Measurements from ENCODE around the gene ST3GAL2. TPM values are rescaled to one million over a fixed set of nuclear protein-coding genes. Genes with fewer than 3 reads are reported as not detected.

Gene ST3GAL2
- total RNA-seq, 1 donor from 2014 or later, result 3.2 TPM

- no peaks in the 10 kb centered on the region for H3K27me3 ChIP-seq (ENCODE audit: control insufficient read depth, insufficient read depth, low read length)
- peaks cover 7% of the 10 kb centered on the region for H3K36me3 ChIP-seq (ENCODE audit: control insufficient read depth, insufficient read depth, low read length)
- DNase-seq (ENCODE audit: low read depth) (no peak), FAIRE-seq (no peak)
- TF ChIP-seq CTCF (IDR thresholded peaks at IDR 0.05; ENCODE audit: insufficient read depth, low read length, severe bottlenecking), result no peak
- no peak overlapping the region for H3K4me3 ChIP-seq (ENCODE audit: low read depth, low read length)
These were observed 24.3 kb upstream of the ST3GAL2 start for GRCh38 chr16:70463235-70463634.

GRCh38 chr16:70460737-70461261 lies 21.9 kb upstream of the ST3GAL2 start:
- FAIRE-seq (no peak), DNase-seq (ENCODE audit: low read depth) (peak; percentile 41)
- Histone ChIP-seq H3K4me3 (ENCODE audit: low read depth, low read length) (no peak overlapping the region), H3K27me3 (ENCODE audit: control insufficient read depth, insufficient read depth, low read length) (no peaks in the 10 kb centered on the region), H3K36me3 (ENCODE audit: control insufficient read depth, insufficient read depth, low read length) (peaks cover 7% of the 10 kb centered on the region)
- no peak for TF ChIP-seq CTCF (IDR thresholded peaks at IDR 0.05; ENCODE audit: insufficient read depth, low read length, severe bottlenecking)

- FAIRE-seq, result no peak
- no peak for DNase-seq (ENCODE audit: low read depth)
- no peaks in the 10 kb centered on the region for H3K27me3 ChIP-seq (ENCODE audit: control insufficient read depth, insufficient read depth, low read length)
- no peak overlapping the region for H3K4me3 ChIP-seq (ENCODE audit: low read depth, low read length)
- no peaks in the 10 kb centered on the region for H3K36me3 ChIP-seq (ENCODE audit: control insufficient read depth, insufficient read depth, low read length)
- no peak for TF ChIP-seq CTCF (IDR thresholded peaks at IDR 0.05; ENCODE audit: insufficient read depth, low read length, severe bottlenecking)
These were observed 18.7 kb upstream of the ST3GAL2 start for GRCh38 chr16:70457446-70458166.

- no peak for FAIRE-seq
- Histone ChIP-seq H3K27me3 (ENCODE audit: control insufficient read depth, insufficient read depth, low read length) (no peaks in the 10 kb centered on the region), H3K4me3 (ENCODE audit: low read depth, low read length) (no peak overlapping the region), H3K36me3 (ENCODE audit: control insufficient read depth, insufficient read depth, low read length) (no peaks in the 10 kb centered on the region)
- no peak for DNase-seq (ENCODE audit: low read depth)
- no peak for TF ChIP-seq CTCF (IDR thresholded peaks at IDR 0.05; ENCODE audit: insufficient read depth, low read length, severe bottlenecking)
These were observed 17.0 kb upstream of the ST3GAL2 start for GRCh38 chr16:70455910-70456309.

DNA sequence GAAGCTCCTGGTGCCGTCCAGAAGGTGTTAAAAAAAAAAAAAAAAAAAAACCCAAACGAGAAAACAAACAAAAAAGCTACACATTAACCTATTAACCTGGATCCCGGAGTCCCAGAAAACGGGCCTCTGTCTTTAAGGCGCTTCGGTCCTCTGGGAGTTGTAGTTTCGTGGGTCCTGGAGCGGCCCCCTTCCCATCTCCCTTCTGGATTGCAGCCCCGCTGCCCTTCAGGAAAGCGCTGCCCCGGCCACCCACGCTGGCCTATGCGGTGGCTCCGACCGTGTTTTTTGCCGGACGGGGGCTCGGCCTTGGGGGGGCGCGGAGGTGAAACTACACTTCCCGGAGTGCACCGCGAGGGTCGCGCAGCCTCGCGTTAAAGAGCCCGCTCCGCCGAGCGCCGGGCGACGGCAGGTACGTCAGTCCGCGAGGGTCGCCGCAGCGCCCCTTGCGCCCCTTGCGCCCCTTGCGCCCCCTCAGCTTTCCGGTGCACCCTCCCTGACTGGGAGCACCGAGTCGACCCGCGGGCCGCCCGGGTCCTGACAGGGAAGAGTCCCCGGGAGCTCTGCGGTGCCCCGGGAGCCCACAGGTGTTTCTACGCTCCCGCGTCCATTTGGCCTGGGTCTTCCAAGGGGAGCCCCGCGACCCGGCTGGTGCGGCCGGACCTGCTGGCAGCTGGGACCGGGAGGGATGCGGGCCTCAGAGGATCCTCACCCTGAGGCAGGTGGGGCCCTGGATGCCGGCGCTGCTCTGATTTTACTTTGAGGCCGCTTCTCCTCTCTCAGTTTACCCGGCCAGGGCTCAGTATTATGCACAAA lies 15.5 kb upstream of the ST3GAL2 start, which contains the start of gene FCSK:
Gene FCSK (plus strand): TSS at position 374 of the 813 bp plus-strand sequence. CDS start 8,596 bp downstream, outside the sequence.
- no peak for TF ChIP-seq CTCF (IDR thresholded peaks at IDR 0.05; ENCODE audit: insufficient read depth, low read length, severe bottlenecking)
- no peak for FAIRE-seq

More for the DNA sequence above, 15.5 kb upstream of the ST3GAL2 start, which contains the start of gene FCSK:
- DNase-seq (ENCODE audit: low read depth), result peak; percentile 49
- no peaks in the 10 kb centered on the region for H3K36me3 ChIP-seq (ENCODE audit: control insufficient read depth, insufficient read depth, low read length)
- H3K27me3 ChIP-seq (ENCODE audit: control insufficient read depth, insufficient read depth, low read length), result no peaks in the 10 kb centered on the region
- peak within 1 kb of the TSS; percentile 89 for H3K4me3 ChIP-seq (ENCODE audit: low read depth, low read length)

All from bronchial epithelial cell (primary cell).